DND-41 (cell line): Measurements from ENCODE around the gene TRAF2.

Source experiments
- CTCF ChIP-seq: IDR thresholded peaks from 2 replicates; pipeline ENCODE4 v1.5.1; 2012; ENCODE audit warnings: borderline replicate concordance, low read length, moderate library complexity, mild to moderate bottlenecking; ENCODE audit not compliant: poor library complexity, severe bottlenecking; ENCODE audit errors: extremely low read depth
- EZH2 ChIP-seq: IDR thresholded peaks from 3 replicates; pipeline ENCODE4 v1.6.1; 2012; ENCODE audit warnings: borderline replicate concordance, low read depth, mild to moderate bottlenecking, moderate library complexity, low read length, inconsistent platforms; ENCODE audit not compliant: severe bottlenecking

- TF ChIP-seq CTCF (no peak), EZH2 (no peak)
Observed at GRCh38 chr9:136850866-136851775, 35.2 kb upstream of the TRAF2 start.
